MCF 10A (cell line): ENCODE results near the gene GALNT9. TPM values are rescaled to one million over a fixed set of nuclear protein-coding genes. Genes with fewer than 3 reads are reported as not detected.
"Not testable (repeated sequence)": the region's sequence is repeated elsewhere in the genome, so short reads cannot be mapped to it uniquely, and the experiment has no call there.

Source experiments
- BruUV-seq: library from RNA; stranded (reverse); fragments of 400-500 nt; replicated peaks from 2 replicates; lab custom pipeline; 2021; lab: Mats Ljungman, UMichigan
- CTCF ChIA-PET: fragments of 300-600 bp; sonication (Branson Sonifier 250); formaldehyde crosslinking; extraction: SDS; loops from one replicate; lab custom pipeline; 2021; ENCODE audit warnings: antibody characterized with exemption, inconsistent platforms; lab: Yijun Ruan, JAX
- POLR2A ChIA-PET: fragments of 300-600, 350-650 bp; sonication (Branson Sonifier 250); formaldehyde crosslinking; extraction: SDS; loops from one replicate; lab custom pipeline; 2020; ENCODE audit warnings: antibody characterized with exemption, inconsistent platforms; lab: Yijun Ruan, JAX
- DNase-seq: peaks from one replicate; pipeline ENCODE4 v3.0.0-alpha.2; 2018; ENCODE audit not compliant: unreplicated experiment
- H3K27ac Mint-ChIP-seq: one replicate; pipeline ENCODE4 v1.8.0; 2022; ENCODE audit warnings: mild to moderate bottlenecking, low read depth, mixed read lengths; ENCODE audit not compliant: unreplicated experiment
- H3K27me3 Mint-ChIP-seq: one replicate; pipeline ENCODE4 v1.8.0; 2022; ENCODE audit warnings: mixed read lengths; ENCODE audit not compliant: insufficient read depth, unreplicated experiment
- H3K36me3 Mint-ChIP-seq: one replicate; pipeline ENCODE4 v1.8.0; 2022; ENCODE audit warnings: mild to moderate bottlenecking, moderate library complexity, mixed read lengths; ENCODE audit not compliant: insufficient read depth, unreplicated experiment
- H3K4me1 Mint-ChIP-seq: one replicate; pipeline ENCODE4 v1.8.0; 2022; ENCODE audit warnings: mixed read lengths; ENCODE audit not compliant: insufficient read depth, unreplicated experiment
- H3K4me3 Mint-ChIP-seq: one replicate; pipeline ENCODE4 v1.8.0; 2022; ENCODE audit warnings: mild to moderate bottlenecking, moderate library complexity, mixed read lengths; ENCODE audit not compliant: unreplicated experiment
- H3K9me3 Mint-ChIP-seq: one replicate; pipeline ENCODE4 v1.8.0; 2022; ENCODE audit warnings: mixed read lengths; ENCODE audit not compliant: unreplicated experiment
- intact Hi-C: fragments of 100-400 bp; cut with micrococcal nuclease; formaldehyde crosslinking; loops from 2 replicates; pipeline ENCODE4 v1.14.1; 2022
- total RNA-seq: library from RNA; stranded (reverse); gene quantifications from 2 replicates; pipeline ENCODE4 v1.2.3, GENCODE V29; 2022
- TF ChIP-seq, protein P1 (sequence below): fragments of 200-600 bp; IDR thresholded peaks from one replicate; pipeline ENCODE4 v1.8.0; 2022; ENCODE audit warnings: antibody characterized with exemption, mild to moderate bottlenecking; ENCODE audit not compliant: unreplicated experiment

The GALNT9 gene
- total RNA-seq, 1 experiment from 2014 or later = 4.4 TPM

DNA sequence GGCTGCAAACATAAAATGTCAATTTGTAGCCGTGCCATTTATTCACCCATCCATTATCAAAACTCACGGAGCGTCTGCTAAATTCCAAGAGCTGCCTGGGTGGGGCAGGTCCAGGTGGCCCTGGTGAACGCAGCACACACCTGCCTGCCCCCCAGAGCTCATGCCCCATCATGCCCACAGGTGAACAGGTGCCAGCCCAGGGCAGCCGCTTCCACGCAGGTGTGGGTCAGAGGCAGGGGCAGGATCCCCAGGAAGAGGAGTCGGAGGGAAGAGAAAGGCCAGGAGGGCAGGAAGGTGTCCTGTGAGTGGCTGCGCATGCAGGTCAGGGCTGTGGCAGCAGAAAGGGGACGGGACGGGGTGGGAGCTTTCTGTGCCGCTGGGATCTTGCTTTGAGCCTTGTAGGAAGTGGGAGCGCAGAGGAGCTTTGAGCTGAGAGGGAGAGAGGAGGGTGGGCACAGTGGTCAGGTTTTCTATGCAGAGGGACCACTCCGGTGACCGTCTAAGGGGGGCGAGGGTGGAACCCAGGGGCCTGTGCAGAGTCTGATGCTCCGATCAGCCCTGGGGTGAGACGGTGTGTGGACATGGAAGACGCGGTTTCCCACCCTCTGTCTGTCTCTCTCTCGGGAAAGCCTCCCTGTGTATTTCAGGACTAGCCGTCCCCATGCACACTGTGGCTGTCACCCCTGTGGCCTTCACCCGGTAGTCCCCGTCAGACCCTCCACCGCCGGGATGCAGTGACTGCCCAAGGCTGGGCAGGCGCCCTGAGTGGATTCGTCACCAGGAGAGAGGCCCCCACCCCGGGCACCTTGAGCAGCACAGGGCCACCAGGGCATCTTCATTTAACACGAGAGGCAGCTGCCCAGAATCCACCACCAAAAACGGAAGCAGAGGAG is 26.7 kb downstream of the GALNT9 start:
- H3K27ac Mint-ChIP-seq = no peak overlapping the region
- H3K4me1 Mint-ChIP-seq = no peaks in the 10 kb centered on the region
- no TSS peak for BruUV-seq
- H3K36me3 Mint-ChIP-seq = peaks cover 6% of the 10 kb centered on the region
- intact Hi-C loops = no loop called here
- ChIA-PET CTCF (no interaction called here), POLR2A (no interaction called here)
- H3K27me3 Mint-ChIP-seq = peaks cover 21% of the 10 kb centered on the region
- no peak for DNase-seq
- no peaks in the 10 kb centered on the region for H3K9me3 Mint-ChIP-seq
- TF ChIP-seq, protein P1, sequence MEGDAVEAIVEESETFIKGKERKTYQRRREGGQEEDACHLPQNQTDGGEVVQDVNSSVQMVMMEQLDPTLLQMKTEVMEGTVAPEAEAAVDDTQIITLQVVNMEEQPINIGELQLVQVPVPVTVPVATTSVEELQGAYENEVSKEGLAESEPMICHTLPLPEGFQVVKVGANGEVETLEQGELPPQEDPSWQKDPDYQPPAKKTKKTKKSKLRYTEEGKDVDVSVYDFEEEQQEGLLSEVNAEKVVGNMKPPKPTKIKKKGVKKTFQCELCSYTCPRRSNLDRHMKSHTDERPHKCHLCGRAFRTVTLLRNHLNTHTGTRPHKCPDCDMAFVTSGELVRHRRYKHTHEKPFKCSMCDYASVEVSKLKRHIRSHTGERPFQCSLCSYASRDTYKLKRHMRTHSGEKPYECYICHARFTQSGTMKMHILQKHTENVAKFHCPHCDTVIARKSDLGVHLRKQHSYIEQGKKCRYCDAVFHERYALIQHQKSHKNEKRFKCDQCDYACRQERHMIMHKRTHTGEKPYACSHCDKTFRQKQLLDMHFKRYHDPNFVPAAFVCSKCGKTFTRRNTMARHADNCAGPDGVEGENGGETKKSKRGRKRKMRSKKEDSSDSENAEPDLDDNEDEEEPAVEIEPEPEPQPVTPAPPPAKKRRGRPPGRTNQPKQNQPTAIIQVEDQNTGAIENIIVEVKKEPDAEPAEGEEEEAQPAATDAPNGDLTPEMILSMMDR = no peak
- no peak overlapping the region for H3K4me3 Mint-ChIP-seq

GRCh38 chr12:132300789-132301722 is 28.3 kb downstream of the GALNT9 start:
- ChIA-PET CTCF (no interaction called here), POLR2A (no interaction called here)
- Mint-ChIP-seq H3K4me1 (no peaks in the 10 kb centered on the region), H3K36me3 (peaks cover 6% of the 10 kb centered on the region), H3K4me3 (no peak overlapping the region), H3K9me3 (no peaks in the 10 kb centered on the region), H3K27ac (no peak overlapping the region), H3K27me3 (peaks cover 11% of the 10 kb centered on the region)
- intact Hi-C loops = no loop called here
- DNase-seq = no peak
- BruUV-seq = no TSS peak
- TF ChIP-seq, protein P1 = no peak

- ChIA-PET POLR2A (no interaction called here), CTCF (no interaction called here)
- no peak overlapping the region for H3K4me3 Mint-ChIP-seq
- no peaks in the 10 kb centered on the region for H3K36me3 Mint-ChIP-seq
- no peaks in the 10 kb centered on the region for H3K9me3 Mint-ChIP-seq
- H3K27ac Mint-ChIP-seq = no peak overlapping the region
- DNase-seq = no peak
- no peaks in the 10 kb centered on the region for H3K4me1 Mint-ChIP-seq
- peaks cover 30% of the 10 kb centered on the region for H3K27me3 Mint-ChIP-seq
- no TSS peak for BruUV-seq
- intact Hi-C loops = no loop called here
- TF ChIP-seq, protein P1 = no peak
Measured at GRCh38 chr12:132296063-132296462, 33.3 kb downstream of the GALNT9 start.

- BruUV-seq, DNase-seq, H3K4me3 Mint-ChIP-seq, CTCF ChIA-PET, H3K4me1 Mint-ChIP-seq, H3K9me3 Mint-ChIP-seq, POLR2A ChIA-PET, intact Hi-C loops, H3K36me3 Mint-ChIP-seq, H3K27ac Mint-ChIP-seq: not testable (repeated sequence)
- peaks cover 30% of the 10 kb centered on the region for H3K27me3 Mint-ChIP-seq
Measured at GRCh38 chr12:132295561-132295960, 33.8 kb downstream of the GALNT9 start.
